ENCODE measurements around the gene CCDC186. TPM values are rescaled to one million over a fixed set of nuclear protein-coding genes. Genes with fewer than 3 reads are reported as not detected.

CCDC186 gene
- total RNA-seq, 1 experiment from 2014 or later = 17.1 TPM

- Histone ChIP-seq H3K36me3 (ENCODE audit: control insufficient read depth in 1 of 2, insufficient read depth in 2 of 2, low read length in 2 of 2) (no peaks in the 10 kb centered on the region), H3K4me1 (ENCODE audit: control insufficient read depth in 1 of 2, insufficient read depth in 2 of 2, low read length in 2 of 2) (peaks cover 9 to 19% of the 10 kb centered on the region in 2 experiments; a peak in 3 of 4 replicates), H3K27ac (ENCODE audit: low read depth, low read length) (peak overlapping the region; percentile 27), H2AFZ (ENCODE audit: low read depth, low read length, poor library complexity, severe bottlenecking) (peak overlapping the region; percentile 98), H3K79me2 (ENCODE audit: insufficient read depth, low read length) (peaks cover 35% of the 10 kb centered on the region), H4K20me1 (ENCODE audit: insufficient read depth) (no peaks in the 10 kb centered on the region), H3K4me3 (replicated peaks in 1 of 2; ENCODE audit: low read depth in 1 of 2, low read length in 2 of 2) (peak overlapping the region; percentile 91), H3K27me3 (ENCODE audit: insufficient read depth, low read length) (no peaks in the 10 kb centered on the region), H3K4me2 (ENCODE audit: low read length) (peak overlapping the region; percentile 90), H3K9ac (ENCODE audit: low read length) (peak overlapping the region; percentile 78), H3K9me3 (ENCODE audit: control insufficient read depth in 1 of 2, insufficient read depth in 1 of 2, low read depth in 1 of 2, low read length in 2 of 2) (no peaks in the 10 kb centered on the region), H3K9me2 (ENCODE audit: insufficient read depth) (no peaks in the 10 kb centered on the region)
- ATAC-seq (peak; percentile 50), DNase-seq (ENCODE audit: low read depth, low spot score) (no peak)
- ChIA-PET POLR2A (interaction anchor here (0.7 to 1.4 kb wide), 3 partner anchors 14 to 97 kb away, joined by 3 to 5 read pairs (median 4); no protein-coding TSS in a partner anchor), RAD21 (ENCODE audit: low non-redundant PET in 1 of 2, low total read pairs in 2 of 2, uncharacterized antibody in 2 of 2, unreplicated experiment in 2 of 2) (interaction anchor here in 1 of 2 experiments (0.6 kb wide), 1 partner anchor 62 kb away, joined by 3 read pairs; no protein-coding TSS in a partner anchor), CTCF (no interaction called here)
- no TSS peak for BruUV-seq (replicated peaks)
- TF ChIP-seq ZFX (IDR thresholded peaks at IDR 0.05) (no peak), SIN3A (IDR thresholded peaks at IDR 0.05; ENCODE audit: low read depth) (no peak), FOSL1 (IDR thresholded peaks at IDR 0.05; ENCODE audit: low read depth) (no peak), POLR2A (IDR thresholded peaks at IDR 0.05; ENCODE audit: borderline replicate concordance, extremely low read depth, insufficient read depth, insufficient read length) (no peak), EGR1 (IDR thresholded peaks at IDR 0.05; ENCODE audit: low read depth) (no peak), CEBPB (IDR thresholded peaks at IDR 0.05; ENCODE audit: low read depth) (peak; percentile 71; the same call in 1 of the 2 replicates), ZBTB33 (IDR thresholded peaks at IDR 0.05; ENCODE audit: extremely low read depth, insufficient replicate concordance, low read length) (no peak), JUND (IDR thresholded peaks at IDR 0.05) (no peak), YY1 (IDR thresholded peaks at IDR 0.05; ENCODE audit: extremely low read depth, insufficient replicate concordance, low read depth, low read length) (peak; percentile 6), MAX (IDR thresholded peaks at IDR 0.05) (peak; percentile 69)
- intact Hi-C loops (cut with micrococcal nuclease) = no loop called here
Measured at GRCh38 chr10:114174695-114175188, 739 bp upstream of the CCDC186 start.
